A549 (cell line): ENCODE measurements around the gene MED16.

ENCODE experiments used
- KDM1A ChIP-seq: fragments of 200-600 bp; sonication (generic); IDR thresholded peaks from 2 replicates; pipeline ENCODE4 v1.6.1; 2016; ENCODE audit warnings: low read depth, mild to moderate bottlenecking
- NR3C1 ChIP-seq: fragments of >200 bp; sonication (Bioruptor Twin); formaldehyde crosslinking; IDR thresholded peaks from 3 replicates; pipeline ENCODE4 v1.6.1; 2017
- POLR2A ChIP-seq: IDR thresholded peaks from 2 replicates; pipeline ENCODE4 v1.6.1; 2012; ENCODE audit warnings: mild to moderate bottlenecking, low read length
- RAD21 ChIP-seq, 2 experiments: fragments of >200 bp in 1 of 2; sonication (Bioruptor Twin) in 1 of 2; formaldehyde crosslinking in 1 of 2; IDR thresholded peaks in 1 of 2; conservative IDR thresholded peaks in 1 of 2; 2 replicates in 1 of 2; 3 replicates in 1 of 2; pipeline ENCODE4 v1.6.1; 2012 to 2018; ENCODE audit warnings: inconsistent platforms in 1 of 2
- RCOR1 ChIP-seq: fragments of 150-350 bp; IDR thresholded peaks from 2 replicates; pipeline ENCODE4 v1.6.1; 2014; ENCODE audit warnings: antibody characterized with exemption, low read length, low read depth
- RNF2 ChIP-seq: fragments of 200-600 bp; sonication (generic); IDR thresholded peaks from 2 replicates; pipeline ENCODE4 v1.6.1; 2016; ENCODE audit warnings: low read depth, mild to moderate bottlenecking, antibody characterized with exemption, moderate library complexity, borderline replicate concordance
- TF ChIP-seq, protein P1 (sequence below): fragments of >200 bp; sonication (Bioruptor Twin); formaldehyde crosslinking; IDR thresholded peaks from 3 replicates; pipeline ENCODE4 v1.5.1; 2016
- TF ChIP-seq, protein P2 (sequence below): fragments of 200-600 bp; sonication (generic); IDR thresholded peaks from 2 replicates; pipeline ENCODE4 v1.6.1; 2016; ENCODE audit warnings: antibody characterized with exemption, mild to moderate bottlenecking, moderate library complexity
- TF ChIP-seq, protein P3 (sequence below): IDR thresholded peaks from 2 replicates; pipeline ENCODE4 v1.6.1; 2012

DNA sequence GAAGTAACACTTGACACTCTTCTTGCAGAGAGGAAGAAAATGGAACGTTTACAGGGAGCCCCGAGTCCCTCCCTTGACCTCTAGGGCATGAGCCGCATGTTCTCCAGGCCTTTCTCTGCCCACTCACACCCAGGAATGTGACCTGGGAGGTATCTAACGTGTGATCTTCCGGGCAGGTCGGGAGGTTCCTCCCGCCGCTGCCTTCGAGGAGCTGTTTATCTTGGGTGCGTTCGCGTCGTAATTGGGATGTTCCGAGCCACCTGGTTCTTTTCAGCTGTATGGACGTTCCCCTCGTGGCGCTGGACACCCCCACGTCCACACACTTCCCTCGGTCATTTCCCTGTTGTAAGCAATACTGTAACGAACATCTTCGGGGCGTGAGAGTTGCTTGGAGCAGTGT, 46.5 kb upstream of the MED16 start:
- no peak for TF ChIP-seq POLR2A
- TF ChIP-seq, protein P1, sequence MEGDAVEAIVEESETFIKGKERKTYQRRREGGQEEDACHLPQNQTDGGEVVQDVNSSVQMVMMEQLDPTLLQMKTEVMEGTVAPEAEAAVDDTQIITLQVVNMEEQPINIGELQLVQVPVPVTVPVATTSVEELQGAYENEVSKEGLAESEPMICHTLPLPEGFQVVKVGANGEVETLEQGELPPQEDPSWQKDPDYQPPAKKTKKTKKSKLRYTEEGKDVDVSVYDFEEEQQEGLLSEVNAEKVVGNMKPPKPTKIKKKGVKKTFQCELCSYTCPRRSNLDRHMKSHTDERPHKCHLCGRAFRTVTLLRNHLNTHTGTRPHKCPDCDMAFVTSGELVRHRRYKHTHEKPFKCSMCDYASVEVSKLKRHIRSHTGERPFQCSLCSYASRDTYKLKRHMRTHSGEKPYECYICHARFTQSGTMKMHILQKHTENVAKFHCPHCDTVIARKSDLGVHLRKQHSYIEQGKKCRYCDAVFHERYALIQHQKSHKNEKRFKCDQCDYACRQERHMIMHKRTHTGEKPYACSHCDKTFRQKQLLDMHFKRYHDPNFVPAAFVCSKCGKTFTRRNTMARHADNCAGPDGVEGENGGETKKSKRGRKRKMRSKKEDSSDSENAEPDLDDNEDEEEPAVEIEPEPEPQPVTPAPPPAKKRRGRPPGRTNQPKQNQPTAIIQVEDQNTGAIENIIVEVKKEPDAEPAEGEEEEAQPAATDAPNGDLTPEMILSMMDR: no peak
- TF ChIP-seq KDM1A: no peak
- no peak for TF ChIP-seq RAD21 (conservative IDR thresholded peaks at IDR 0.05 in 1 of 2, IDR thresholded peaks at IDR 0.05 in 1 of 2)
- TF ChIP-seq RCOR1: no peak
- TF ChIP-seq, protein P2, sequence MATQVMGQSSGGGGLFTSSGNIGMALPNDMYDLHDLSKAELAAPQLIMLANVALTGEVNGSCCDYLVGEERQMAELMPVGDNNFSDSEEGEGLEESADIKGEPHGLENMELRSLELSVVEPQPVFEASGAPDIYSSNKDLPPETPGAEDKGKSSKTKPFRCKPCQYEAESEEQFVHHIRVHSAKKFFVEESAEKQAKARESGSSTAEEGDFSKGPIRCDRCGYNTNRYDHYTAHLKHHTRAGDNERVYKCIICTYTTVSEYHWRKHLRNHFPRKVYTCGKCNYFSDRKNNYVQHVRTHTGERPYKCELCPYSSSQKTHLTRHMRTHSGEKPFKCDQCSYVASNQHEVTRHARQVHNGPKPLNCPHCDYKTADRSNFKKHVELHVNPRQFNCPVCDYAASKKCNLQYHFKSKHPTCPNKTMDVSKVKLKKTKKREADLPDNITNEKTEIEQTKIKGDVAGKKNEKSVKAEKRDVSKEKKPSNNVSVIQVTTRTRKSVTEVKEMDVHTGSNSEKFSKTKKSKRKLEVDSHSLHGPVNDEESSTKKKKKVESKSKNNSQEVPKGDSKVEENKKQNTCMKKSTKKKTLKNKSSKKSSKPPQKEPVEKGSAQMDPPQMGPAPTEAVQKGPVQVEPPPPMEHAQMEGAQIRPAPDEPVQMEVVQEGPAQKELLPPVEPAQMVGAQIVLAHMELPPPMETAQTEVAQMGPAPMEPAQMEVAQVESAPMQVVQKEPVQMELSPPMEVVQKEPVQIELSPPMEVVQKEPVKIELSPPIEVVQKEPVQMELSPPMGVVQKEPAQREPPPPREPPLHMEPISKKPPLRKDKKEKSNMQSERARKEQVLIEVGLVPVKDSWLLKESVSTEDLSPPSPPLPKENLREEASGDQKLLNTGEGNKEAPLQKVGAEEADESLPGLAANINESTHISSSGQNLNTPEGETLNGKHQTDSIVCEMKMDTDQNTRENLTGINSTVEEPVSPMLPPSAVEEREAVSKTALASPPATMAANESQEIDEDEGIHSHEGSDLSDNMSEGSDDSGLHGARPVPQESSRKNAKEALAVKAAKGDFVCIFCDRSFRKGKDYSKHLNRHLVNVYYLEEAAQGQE: no peak
- TF ChIP-seq NR3C1: no peak
- no peak for TF ChIP-seq RNF2
- TF ChIP-seq, protein P3, sequence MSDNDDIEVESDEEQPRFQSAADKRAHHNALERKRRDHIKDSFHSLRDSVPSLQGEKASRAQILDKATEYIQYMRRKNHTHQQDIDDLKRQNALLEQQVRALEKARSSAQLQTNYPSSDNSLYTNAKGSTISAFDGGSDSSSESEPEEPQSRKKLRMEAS: no peak
